Fibroblast of lung (primary cell): ENCODE data around the gene AMOTL2. TPM values are rescaled to one million over a fixed set of nuclear protein-coding genes. Genes with fewer than 3 reads are reported as not detected.

Experiments
- DNase-seq, 2 donors: peaks; one replicate each; pipeline versions ENCODE4 v3.0.0 to v3.0.0-alpha.2; 2010; ENCODE audit warnings: low read depth in 2 of 2
- H2AFZ ChIP-seq: 2 replicates; pipeline ENCODE4 v1.5.1; 2012; ENCODE audit warnings: low read length, control low read depth, inconsistent platforms
- H3K27ac ChIP-seq: 2 replicates; pipeline ENCODE4 v1.5.1; 2011; ENCODE audit warnings: low read length, control low read depth; ENCODE audit not compliant: insufficient read depth
- H3K27me3 ChIP-seq: 2 replicates; pipeline ENCODE4 v1.5.1; 2011; ENCODE audit warnings: mild to moderate bottlenecking, low read length; ENCODE audit not compliant: control insufficient read depth, insufficient read depth
- H3K36me3 ChIP-seq: 2 replicates; pipeline ENCODE4 v1.5.1; 2011; ENCODE audit warnings: low read length; ENCODE audit not compliant: control insufficient read depth, insufficient read depth
- H3K4me1 ChIP-seq: 2 replicates; pipeline ENCODE4 v1.5.1; 2011; ENCODE audit warnings: low read length; ENCODE audit not compliant: control insufficient read depth, insufficient read depth; ENCODE audit errors: extremely low read depth
- H3K4me2 ChIP-seq: 2 replicates; pipeline ENCODE4 v1.5.1; 2011; ENCODE audit warnings: low read length, control low read depth; ENCODE audit not compliant: insufficient read depth; ENCODE audit errors: extremely low read depth
- H3K4me3 ChIP-seq, 4 experiments: fragments of 200-600 bp in 1 of 4; sonication (generic) in 1 of 4; replicated peaks in 1 of 4; 2 replicates each; pipeline ENCODE4 v1.5.1; 2011 to 2016; ENCODE audit warnings: low read length in 4 of 4, low read depth in 3 of 4, mild to moderate bottlenecking in 3 of 4, control low read depth in 2 of 4, inconsistent platforms in 1 of 4, mixed read lengths in 1 of 4; ENCODE audit not compliant: insufficient read depth in 1 of 4; ENCODE audit errors: control extremely low read depth in 1 of 4
- H3K79me2 ChIP-seq: 2 replicates; pipeline ENCODE4 v1.5.1; 2012; ENCODE audit warnings: mild to moderate bottlenecking, low read length, inconsistent platforms; ENCODE audit not compliant: control insufficient read depth, insufficient read depth
- H3K9ac ChIP-seq: 2 replicates; pipeline ENCODE4 v1.5.1; 2011; ENCODE audit warnings: mild to moderate bottlenecking, low read length, control low read depth; ENCODE audit not compliant: insufficient read depth
- H3K9me3 ChIP-seq: 2 replicates; pipeline ENCODE4 v1.5.1; 2012; ENCODE audit warnings: low read depth, low read length; ENCODE audit not compliant: control insufficient read depth, insufficient read depth
- H4K20me1 ChIP-seq: 2 replicates; pipeline ENCODE4 v1.5.1; 2011; ENCODE audit warnings: low read length; ENCODE audit not compliant: control insufficient read depth, insufficient read depth; ENCODE audit errors: extremely low read depth
- EZH2 ChIP-seq: IDR thresholded peaks from 2 replicates; pipeline ENCODE4 v1.5.1; 2012; ENCODE audit warnings: low read length, control low read depth, mild to moderate bottlenecking; ENCODE audit errors: missing control alignments
- polyA plus RNA-seq, 2 donors: library from polyadenylated mRNA; depleted of rRNA in 1 of 2; stranded (reverse) in 1 of 2; unstranded in 1 of 2; fragments of >200 nt; gene quantifications; 2 replicates each; pipeline ENCODE4 v1.2.1, GENCODE V29; 2011 to 2012; ENCODE audit warnings: missing spikeins in 1 of 2
- total RNA-seq: library from RNA; depleted of rRNA; stranded (reverse); fragments of >200 nt; gene quantifications from 2 replicates; pipeline ENCODE4 v1.2.1, GENCODE V29; 2014
- TF ChIP-seq, protein P1 (sequence below), 2 donors: IDR thresholded peaks in 1 of 2; conservative IDR thresholded peaks in 1 of 2; 1 replicate in 1 of 2; 2 replicates in 1 of 2; pipeline ENCODE4 v1.5.1; 2011 to 2012; ENCODE audit warnings: low read length in 2 of 2, control low read depth in 1 of 2, inconsistent platforms in 1 of 2, low read depth in 1 of 2, mild to moderate bottlenecking in 1 of 2

AMOTL2 gene
- total and polyA plus RNA-seq, 2 donors (not counting 1 experiment from before 2014, with no cell fraction given), result 74.6 to 97.0 TPM

DNA sequence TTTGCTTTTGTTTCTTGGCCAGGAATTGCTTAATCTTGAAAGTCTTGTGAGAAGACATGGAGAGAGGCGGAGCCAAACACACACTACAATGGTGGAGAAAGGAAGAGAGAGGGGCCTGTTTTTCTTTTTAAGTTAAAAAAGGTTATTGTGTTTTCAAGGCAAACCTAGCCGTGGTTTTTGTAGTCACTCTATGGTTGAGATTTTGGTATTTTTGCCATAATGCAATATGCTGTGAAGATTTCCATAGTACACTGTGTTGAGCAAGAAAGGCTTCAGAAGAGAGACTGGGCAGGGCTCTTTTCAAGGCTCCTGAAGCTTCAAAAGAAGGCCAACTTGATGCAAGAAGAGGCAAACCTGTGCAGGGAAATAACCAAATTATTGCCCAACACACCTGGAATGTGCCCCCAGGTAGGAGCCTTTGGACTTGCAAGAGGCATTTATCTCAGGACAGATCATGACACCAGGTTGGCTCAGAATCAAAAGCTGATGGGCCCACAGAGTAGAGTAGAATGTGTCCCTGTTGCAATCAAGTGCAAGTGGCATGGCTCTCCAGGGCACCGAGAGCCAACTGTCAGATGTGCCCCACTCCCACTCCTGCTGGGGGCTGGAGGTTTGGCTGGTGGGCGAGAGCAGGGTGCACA, 22.1 kb downstream of the AMOTL2 start:
- no peaks in the 10 kb centered on the region for H3K9me3 ChIP-seq
- H3K9ac ChIP-seq, result no peak overlapping the region
- peaks cover 13% of the 10 kb centered on the region for H3K79me2 ChIP-seq
- H4K20me1 ChIP-seq, result no peaks in the 10 kb centered on the region
- no peak overlapping the region for H3K4me2 ChIP-seq
- H3K36me3 ChIP-seq, result peaks cover 22% of the 10 kb centered on the region
- peaks cover 31% of the 10 kb centered on the region for H3K4me1 ChIP-seq
- TF ChIP-seq, protein P1, sequence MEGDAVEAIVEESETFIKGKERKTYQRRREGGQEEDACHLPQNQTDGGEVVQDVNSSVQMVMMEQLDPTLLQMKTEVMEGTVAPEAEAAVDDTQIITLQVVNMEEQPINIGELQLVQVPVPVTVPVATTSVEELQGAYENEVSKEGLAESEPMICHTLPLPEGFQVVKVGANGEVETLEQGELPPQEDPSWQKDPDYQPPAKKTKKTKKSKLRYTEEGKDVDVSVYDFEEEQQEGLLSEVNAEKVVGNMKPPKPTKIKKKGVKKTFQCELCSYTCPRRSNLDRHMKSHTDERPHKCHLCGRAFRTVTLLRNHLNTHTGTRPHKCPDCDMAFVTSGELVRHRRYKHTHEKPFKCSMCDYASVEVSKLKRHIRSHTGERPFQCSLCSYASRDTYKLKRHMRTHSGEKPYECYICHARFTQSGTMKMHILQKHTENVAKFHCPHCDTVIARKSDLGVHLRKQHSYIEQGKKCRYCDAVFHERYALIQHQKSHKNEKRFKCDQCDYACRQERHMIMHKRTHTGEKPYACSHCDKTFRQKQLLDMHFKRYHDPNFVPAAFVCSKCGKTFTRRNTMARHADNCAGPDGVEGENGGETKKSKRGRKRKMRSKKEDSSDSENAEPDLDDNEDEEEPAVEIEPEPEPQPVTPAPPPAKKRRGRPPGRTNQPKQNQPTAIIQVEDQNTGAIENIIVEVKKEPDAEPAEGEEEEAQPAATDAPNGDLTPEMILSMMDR (conservative IDR thresholded peaks at IDR 0.05 in 1 of 2, IDR thresholded peaks at IDR 0.05 in 1 of 2; ENCODE audit: low read depth in 1 of 2, low read length in 2 of 2), result no peak
- no peak for TF ChIP-seq EZH2
- H3K27me3 ChIP-seq, result no peaks in the 10 kb centered on the region
- H2AFZ ChIP-seq, result no peak overlapping the region
- no peak overlapping the region for H3K4me3 ChIP-seq
- DNase-seq, result no peak
- no peak overlapping the region for H3K27ac ChIP-seq

DNA sequence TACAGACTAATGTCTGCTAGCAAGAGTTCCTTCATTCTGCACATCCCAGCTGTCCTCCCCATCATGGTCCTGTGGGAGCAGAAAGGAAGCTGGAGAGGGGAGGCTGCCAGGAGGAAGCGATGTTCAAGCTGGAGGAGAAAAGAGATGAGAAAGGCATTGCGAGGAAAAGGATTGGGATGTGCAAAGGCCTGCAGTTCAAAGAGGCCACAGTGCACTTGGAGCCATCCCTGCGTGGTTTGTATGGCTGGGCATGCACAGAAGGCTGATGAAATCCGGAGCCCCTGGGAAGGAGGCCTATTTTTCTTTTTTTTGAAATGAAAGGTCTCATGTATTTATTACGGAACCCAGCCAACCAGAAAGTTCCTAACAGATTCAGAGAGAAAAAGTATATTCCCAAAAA, 22.8 kb downstream of the AMOTL2 start:
- Histone ChIP-seq H3K4me2 (no peak overlapping the region), H3K4me3 (no peak overlapping the region), H3K36me3 (peaks cover 15% of the 10 kb centered on the region), H3K9me3 (no peaks in the 10 kb centered on the region), H3K9ac (no peak overlapping the region), H3K27me3 (no peaks in the 10 kb centered on the region), H3K4me1 (peaks cover 23% of the 10 kb centered on the region), H3K79me2 (peaks cover 6% of the 10 kb centered on the region), H2AFZ (no peak overlapping the region), H3K27ac (no peak overlapping the region), H4K20me1 (no peaks in the 10 kb centered on the region)
- DNase-seq, result no peak
- no peak for TF ChIP-seq EZH2
- TF ChIP-seq, protein P1 (conservative IDR thresholded peaks at IDR 0.05 in 1 of 2, IDR thresholded peaks at IDR 0.05 in 1 of 2; ENCODE audit: low read depth in 1 of 2, low read length in 2 of 2), result no peak

DNA sequence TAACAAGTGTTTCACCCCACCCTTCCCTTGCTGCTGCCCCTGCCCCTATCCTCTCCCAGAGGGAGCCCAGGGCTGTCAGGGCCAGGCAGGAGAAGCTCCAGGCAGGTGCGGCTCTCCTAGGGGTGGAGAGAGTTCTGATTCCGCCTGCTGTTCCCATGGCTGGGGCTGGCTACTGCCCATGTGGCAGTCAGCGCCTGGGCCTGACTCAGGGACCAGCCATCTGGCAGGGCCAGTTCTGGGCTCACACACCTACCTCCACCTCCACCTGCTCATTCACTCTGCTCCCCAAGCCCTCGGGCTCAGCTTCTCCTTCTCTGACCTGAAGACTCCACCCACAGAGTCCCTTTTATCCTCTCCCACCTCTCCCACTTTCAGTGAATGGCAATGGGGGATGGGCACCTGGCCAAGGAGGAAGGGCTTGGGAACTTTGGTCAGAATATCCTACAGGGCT, 23.4 kb downstream of the AMOTL2 start:
- Histone ChIP-seq H3K9me3 (no peaks in the 10 kb centered on the region), H3K36me3 (peaks cover 12% of the 10 kb centered on the region), H3K27ac (no peak overlapping the region), H4K20me1 (no peaks in the 10 kb centered on the region), H3K9ac (no peak overlapping the region), H3K27me3 (no peaks in the 10 kb centered on the region), H3K4me1 (peaks cover 20% of the 10 kb centered on the region), H3K4me2 (no peak overlapping the region), H3K79me2 (peaks cover 2% of the 10 kb centered on the region), H2AFZ (no peak overlapping the region), H3K4me3 (no peak overlapping the region)
- DNase-seq, result no peak
- TF ChIP-seq, protein P1 (conservative IDR thresholded peaks at IDR 0.05 in 1 of 2, IDR thresholded peaks at IDR 0.05 in 1 of 2; ENCODE audit: low read depth in 1 of 2, low read length in 2 of 2), result no peak
- TF ChIP-seq EZH2, result no peak
